H1 (cell line): ENCODE data around the gene CACNA1G. TPM values are rescaled to one million over a fixed set of nuclear protein-coding genes. Genes with fewer than 3 reads are reported as not detected.

ENCODE experiments used
- CTCF ChIA-PET: fragments of 300-600 bp; sonication (Branson Sonifier 250); formaldehyde crosslinking; loops from one replicate; lab custom pipeline; 2021; ENCODE audit not compliant: partially characterized antibody; lab: Charles Lee
- POLR2A ChIA-PET: fragments of 300-600 bp; sonication (Branson Sonifier 250); formaldehyde crosslinking; loops from one replicate; lab custom pipeline; 2021; ENCODE audit warnings: inconsistent platforms; ENCODE audit not compliant: partially characterized antibody; lab: Charles Lee
- DNase-seq, 2 experiments: peaks; one replicate each; pipeline versions ENCODE4 v3.0.0 to v3.0.0-alpha.2; 2010 to 2022; ENCODE audit warnings: low spot score in 2 of 2, low read depth in 1 of 2, mixed read lengths in 1 of 2
- FAIRE-seq: peaks from 2 replicates; lab custom pipeline; 2011; peaks lifted over from hg19 to GRCh38; lab: Jason Lieb, UNC
- H2AFZ ChIP-seq: 2 replicates; pipeline ENCODE4 v1.8.1; 2012; ENCODE audit warnings: low read length, inconsistent platforms
- H2AK5ac ChIP-seq: 2 replicates; pipeline ENCODE4 v1.6.1; 2013; ENCODE audit warnings: low read depth, low read length
- H2BK120ac ChIP-seq: replicated peaks from 2 replicates; pipeline ENCODE3; 2013; ENCODE audit warnings: low read depth, low read length, inconsistent platforms
- H2BK12ac ChIP-seq: 2 replicates; pipeline ENCODE4 v1.6.1; 2013; ENCODE audit warnings: low read depth, low read length
- H2BK15ac ChIP-seq: 2 replicates; pipeline ENCODE4 v1.6.1; 2013; ENCODE audit warnings: low read length
- H2BK20ac ChIP-seq: 2 replicates; pipeline ENCODE4 v1.6.1; 2013; ENCODE audit warnings: low read length
- H2BK5ac ChIP-seq: 2 replicates; pipeline ENCODE4 v1.6.1; 2013; ENCODE audit warnings: low read depth, low read length
- H3K14ac ChIP-seq: 2 replicates; pipeline ENCODE4 v1.6.1; 2013; ENCODE audit warnings: inconsistent platforms; ENCODE audit not compliant: insufficient read length
- H3K18ac ChIP-seq: 2 replicates; pipeline ENCODE4 v1.6.1; 2013; ENCODE audit warnings: low read length; ENCODE audit errors: extremely low read depth
- H3K23ac ChIP-seq: 2 replicates; pipeline ENCODE4 v1.6.1; 2013; ENCODE audit warnings: inconsistent platforms; ENCODE audit not compliant: insufficient read length
- H3K23me2 ChIP-seq: 2 replicates; pipeline ENCODE4 v1.6.1; 2013; ENCODE audit warnings: low read depth, low read length
- H3K27ac ChIP-seq: 2 replicates; pipeline ENCODE4 v1.6.1; 2011; ENCODE audit warnings: low read depth, low read length, inconsistent platforms
- H3K27me3 ChIP-seq, 4 experiments: replicated peaks in 1 of 4; 1 replicate in 1 of 4; 2 replicates in 3 of 4; pipeline versions ENCODE4 v1.6.1 to v1.8.1; 2011 to 2013; ENCODE audit warnings: low read length in 3 of 4, mild to moderate bottlenecking in 3 of 4, inconsistent platforms in 2 of 4, mixed read lengths in 2 of 4, moderate library complexity in 1 of 4; ENCODE audit not compliant: control insufficient read depth in 3 of 4, insufficient read depth in 3 of 4; ENCODE audit errors: extremely low read depth in 1 of 4
- H3K36me3 ChIP-seq, 4 experiments: 2 replicates each; pipeline versions ENCODE4 v1.6.1 to v1.8.1; 2011 to 2013; ENCODE audit warnings: mild to moderate bottlenecking in 4 of 4, low read length in 3 of 4, moderate library complexity in 2 of 4, control low read depth in 1 of 4, inconsistent platforms in 1 of 4; ENCODE audit not compliant: insufficient read depth in 4 of 4, control insufficient read depth in 2 of 4
- H3K4ac ChIP-seq: replicated peaks from 2 replicates; pipeline ENCODE3; 2013; ENCODE audit warnings: low read length, low read depth, mixed read lengths, inconsistent platforms; ENCODE audit not compliant: insufficient read length
- H3K4me1 ChIP-seq, 4 experiments: replicated peaks in 1 of 4; 1 replicate in 1 of 4; 2 replicates in 3 of 4; pipeline versions ENCODE4 v1.6.1 to v1.8.1; 2011 to 2013; ENCODE audit warnings: low read length in 3 of 4, inconsistent platforms in 2 of 4, mixed read lengths in 1 of 4; ENCODE audit not compliant: insufficient read depth in 4 of 4, control insufficient read depth in 3 of 4
- H3K4me2 ChIP-seq, 2 experiments: 2 replicates each; pipeline versions ENCODE4 v1.6.1 to v1.8.1; 2011 to 2013; ENCODE audit warnings: low read depth in 2 of 2, low read length in 2 of 2, control low read depth in 1 of 2, inconsistent platforms in 1 of 2, mild to moderate bottlenecking in 1 of 2; ENCODE audit not compliant: insufficient read depth in 1 of 2
- H3K4me3 ChIP-seq, 4 experiments: fragments of 200-600, 300-600 bp in 1 of 4; sonication (generic), shearing (Covaris generic), sonication (Bioruptor Twin) in 1 of 4; 2 replicates each; pipeline versions ENCODE4 v1.5.1 to v1.8.1; 2011 to 2016; ENCODE audit warnings: low read length in 4 of 4, low read depth in 3 of 4, control low read depth in 2 of 4, inconsistent platforms in 2 of 4, mild to moderate bottlenecking in 2 of 4, mixed read lengths in 1 of 4, moderate library complexity in 1 of 4; ENCODE audit not compliant: insufficient read depth in 2 of 4; ENCODE audit errors: extremely low read depth in 1 of 4
- H3K56ac ChIP-seq: replicated peaks from 2 replicates; pipeline ENCODE3; 2013; ENCODE audit warnings: low read depth, mild to moderate bottlenecking, mixed read lengths, low read length, inconsistent platforms; ENCODE audit not compliant: insufficient read length
- H3K79me1 ChIP-seq: 2 replicates; pipeline ENCODE4 v1.6.1; 2013; ENCODE audit warnings: low read depth, low read length, control low read depth
- H3K79me2 ChIP-seq, 2 experiments: 2 replicates each; pipeline versions ENCODE4 v1.6.1 to v1.8.1; 2012 to 2013; ENCODE audit warnings: low read length in 2 of 2, mild to moderate bottlenecking in 2 of 2, inconsistent platforms in 1 of 2; ENCODE audit not compliant: insufficient read depth in 2 of 2, control insufficient read depth in 1 of 2
- H3K9ac ChIP-seq, 4 experiments: replicated peaks in 1 of 4; 1 replicate in 1 of 4; 2 replicates in 3 of 4; pipeline versions ENCODE4 v1.6.1 to v1.8.1; 2011 to 2013; ENCODE audit warnings: low read depth in 3 of 4, low read length in 3 of 4, control low read depth in 2 of 4, mild to moderate bottlenecking in 2 of 4, moderate library complexity in 2 of 4, inconsistent platforms in 1 of 4; ENCODE audit errors: extremely low read depth in 1 of 4
- H3K9me3 ChIP-seq, 2 experiments: 2 replicates each; pipeline versions ENCODE4 v1.6.1 to v1.8.1; 2012 to 2013; ENCODE audit warnings: mild to moderate bottlenecking in 2 of 2, moderate library complexity in 2 of 2, control low read depth in 1 of 2, inconsistent platforms in 1 of 2, low read depth in 1 of 2, low read length in 1 of 2, mixed read lengths in 1 of 2; ENCODE audit not compliant: insufficient read depth in 2 of 2
- H4K20me1 ChIP-seq, 2 experiments: replicated peaks in 1 of 2; 2 replicates each; pipeline versions ENCODE3 to v1.8.1; 2011 to 2013; ENCODE audit warnings: inconsistent platforms in 2 of 2, low read length in 2 of 2, mild to moderate bottlenecking in 1 of 2; ENCODE audit not compliant: insufficient read depth in 2 of 2, control insufficient read depth in 1 of 2
- H4K5ac ChIP-seq: 2 replicates; pipeline ENCODE4 v1.6.1; 2013; ENCODE audit warnings: low read length, low read depth, mixed read lengths, inconsistent platforms; ENCODE audit not compliant: insufficient read length
- H4K8ac ChIP-seq: 2 replicates; pipeline ENCODE4 v1.8.0; 2013; ENCODE audit warnings: mild to moderate bottlenecking, moderate library complexity, low read length, inconsistent platforms; ENCODE audit not compliant: insufficient read depth; ENCODE audit errors: extremely low read depth
- H4K91ac ChIP-seq: replicated peaks from 2 replicates; pipeline ENCODE3; 2013; ENCODE audit warnings: low read length, mixed read lengths, inconsistent platforms; ENCODE audit not compliant: insufficient read length
- BCL11A ChIP-seq, 2 experiments: IDR thresholded peaks; one replicate each; pipeline ENCODE4 v1.6.1; 2011; ENCODE audit warnings: low read depth in 2 of 2, low read length in 2 of 2, mild to moderate bottlenecking in 2 of 2
- CHD2 ChIP-seq: IDR thresholded peaks from 2 replicates; pipeline ENCODE4 v1.6.1; 2012; ENCODE audit warnings: low read length, improper control_type of control experiment
- EZH2 ChIP-seq: fragments of 200-600 bp; sonication (generic); IDR thresholded peaks from 2 replicates; pipeline ENCODE4 v1.7.1; 2012; ENCODE audit warnings: low read depth, mild to moderate bottlenecking, moderate library complexity, low read length, inconsistent platforms; ENCODE audit not compliant: severe bottlenecking
- MAFK ChIP-seq: IDR thresholded peaks from 2 replicates; pipeline ENCODE4 v1.6.1; 2012; ENCODE audit warnings: low read depth, mild to moderate bottlenecking, improper control_type of control experiment, low read length
- POLR2A ChIP-seq, 2 experiments: IDR thresholded peaks; 1 replicate in 1 of 2; 2 replicates in 1 of 2; pipeline ENCODE4 v1.6.1; 2011; ENCODE audit warnings: low read depth in 2 of 2, low read length in 2 of 2, mild to moderate bottlenecking in 2 of 2; ENCODE audit errors: control extremely low read depth in 1 of 2
- POLR2AphosphoS5 ChIP-seq: IDR thresholded peaks from 2 replicates; pipeline ENCODE4 v1.6.1; 2011; ENCODE audit warnings: low read depth, low read length
- RFX5 ChIP-seq: IDR thresholded peaks from 2 replicates; pipeline ENCODE4 v1.6.1; 2011; ENCODE audit warnings: low read depth, low read length, improper control_type of control experiment, borderline replicate concordance
- RXRA ChIP-seq: IDR thresholded peaks from 2 replicates; pipeline ENCODE4 v1.6.1; 2011; ENCODE audit warnings: low read depth, mild to moderate bottlenecking, low read length, moderate library complexity; ENCODE audit not compliant: insufficient read depth
- SP1 ChIP-seq: IDR thresholded peaks from 2 replicates; pipeline ENCODE4 v1.6.1; 2011; ENCODE audit warnings: low read depth, low read length
- TEAD4 ChIP-seq: IDR thresholded peaks from 2 replicates; pipeline ENCODE4 v1.6.1; 2012; ENCODE audit warnings: low read depth, low read length, inconsistent platforms, mixed read lengths
- WGBS, 2 experiments: shearing (Covaris generic) in 1 of 2; methylation state at CpG; one replicate each; pipeline versions ENCODE4 v1.1.6 to v1.1.7; 2013 to 2015; ENCODE audit warnings: low lambda C conversion rate in 2 of 2, mixed read lengths in 2 of 2, inconsistent platforms in 1 of 2, low coverage in 1 of 2, missing lambda C conversion rate in 1 of 2; ENCODE audit not compliant: insufficient replicate concordance in 2 of 2, insufficient coverage in 1 of 2, insufficient read length in 1 of 2; ENCODE audit errors: extremely low coverage in 1 of 2, missing lambda C conversion rate in 1 of 2; 5-methylcytosine and 5-hydroxymethylcytosine counted together
- polyA plus RNA-seq, 7 experiments: library from polyadenylated mRNA; depleted of rRNA in 3 of 7; stranded (reverse) in 5 of 7; unstranded in 2 of 7; fragments of >200 nt in 5 of 7; fragments of 200-250 nt in 2 of 7; gene quantifications; 1 replicate in 5 of 7; 2 replicates in 1 of 7; 4 replicates in 1 of 7; pipeline versions ENCODE4 v1.2.1 to v1.2.3, GENCODE V29; 2011 to 2013; ENCODE audit warnings: missing spikeins in 2 of 7, mixed read lengths in 2 of 7
- total RNA-seq: library from RNA; stranded (reverse); fragmentation: NEBNext Ultra II Directional; extraction: Animal tissue kit (Norgen Biotek cat#: 25700); gene quantifications from 2 replicates; pipeline ENCODE4 v1.2.1, GENCODE V29; 2021

Gene CACNA1G
- total and polyA plus RNA-seq, 2 of the 8 experiments (the other 6 are each of a cell fraction or from before 2014, with no cell fraction given) = 2.9 to 4.9 TPM

- Histone ChIP-seq H3K23me2 (no peaks in the 10 kb centered on the region), H3K4me2 (no peak overlapping the region), H4K91ac (no peak overlapping the region), H3K9ac (no peak overlapping the region), H2BK5ac (no peak overlapping the region), H4K8ac (no peak overlapping the region), H3K4me3 (no peak overlapping the region), H3K14ac (no peak overlapping the region), H3K79me2 (no peaks in the 10 kb centered on the region), H3K36me3 (no peaks in the 10 kb centered on the region), H3K56ac (no peak overlapping the region), H3K27ac (no peak overlapping the region), H3K18ac (no peak overlapping the region), H2BK120ac (no peak overlapping the region), H3K23ac (no peak overlapping the region), H4K5ac (no peak overlapping the region), H3K9me3 (no peaks in the 10 kb centered on the region), H2BK12ac (no peak overlapping the region), H2AFZ (no peak overlapping the region), H4K20me1 (no peaks in the 10 kb centered on the region), H3K4me1 (peaks cover 3 to 12% (median 6%) of the 10 kb centered on the region in 4 experiments), H2BK20ac (no peak overlapping the region), H3K27me3 (no peaks in the 10 kb centered on the region), H2AK5ac (no peak overlapping the region), H3K79me1 (no peaks in the 10 kb centered on the region), H2BK15ac (no peak overlapping the region), H3K4ac (no peak overlapping the region)
- ChIA-PET CTCF (interaction anchor here (0.6 to 12.4 kb wide), 48 partner anchors 9 to 304 kb away, joined by 3 to 404 read pairs (median 7); partner anchors contain the start of genes CACNA1G, CHAD and EPN3), POLR2A (interaction anchor here (0.8 to 1.7 kb wide), 8 partner anchors 8 to 203 kb away, joined by 3 to 6 read pairs (median 4); partner anchors contain the start of gene CACNA1G)
- WGBS, 2 experiments = 94% methylated on average over 7 of the region's 8 CpGs; no CpG with 5 or more reads in 1 of the 2 experiments
- DNase-seq (no peak), FAIRE-seq (no peak)
- TF ChIP-seq EZH2 (no peak), MAFK (no peak), RXRA (no peak), TEAD4 (no peak), POLR2AphosphoS5 (no peak), CHD2 (no peak), RFX5 (no peak), POLR2A (IDR thresholded peaks at IDR 0.05; ENCODE audit: control extremely low read depth in 1 of 2, low read depth in 2 of 2, low read length in 2 of 2) (no peak), SP1 (no peak), BCL11A (IDR thresholded peaks at IDR 0.05; ENCODE audit: low read depth in 2 of 2, low read length in 2 of 2) (no peak)
Measured at GRCh38 chr17:50551433-50551815, 9.1 kb upstream of the CACNA1G start.
